HG03159 (cell line): Measurements from ENCODE around the gene MAP4K5.
"Not testable (repeated sequence)": the region's sequence is repeated elsewhere in the genome, so short reads cannot be mapped to it uniquely, and the experiment has no call there.

Experiments
- ATAC-seq: cut with Tn5 transposase; IDR thresholded peaks from one replicate; pipeline ENCODE4 v1.9.1; 2021; ENCODE audit warnings: mild to moderate bottlenecking, moderate library complexity; ENCODE audit not compliant: unreplicated experiment

The MAP4K5 gene

GRCh38 chr14:50532502-50533240 lies at the start of gene MAP4K5:
MAP4K5 (minus strand) TSS chr14:50532569; CDS start chr14:50532049, 520 bp downstream.
- ATAC-seq = peak; percentile 93

GRCh38 chr14:50578433-50578832 lies 46.1 kb upstream of the MAP4K5 start:
- no peak for ATAC-seq

- ATAC-seq = no peak
Measured at GRCh38 chr14:50577982-50578381, 45.6 kb upstream of the MAP4K5 start.

- ATAC-seq = no peak
Measured at GRCh38 chr14:50575769-50576168, 43.4 kb upstream of the MAP4K5 start.

- ATAC-seq = no peak
Measured at GRCh38 chr14:50573862-50574261, 41.5 kb upstream of the MAP4K5 start.

GRCh38 chr14:50569714-50570274 lies 37.4 kb upstream of the MAP4K5 start:
- no peak for ATAC-seq

- ATAC-seq = no peak
Measured at GRCh38 chr14:50562841-50563240, 30.5 kb upstream of the MAP4K5 start.

- no peak for ATAC-seq
Measured at GRCh38 chr14:50560931-50561285, 28.5 kb upstream of the MAP4K5 start.

- peak; percentile 52 for ATAC-seq
Measured at GRCh38 chr14:50559990-50560930, 27.9 kb upstream of the MAP4K5 start, which contains the start of gene ATL1. ATL1 (plus strand) TSS chr14:50560145; CDS start chr14:50560266, 121 bp downstream.

GRCh38 chr14:50552796-50553195 lies 20.4 kb upstream of the MAP4K5 start:
- ATAC-seq = not testable (repeated sequence)

- no peak for ATAC-seq
Measured at GRCh38 chr14:50551877-50552276, 19.5 kb upstream of the MAP4K5 start.

GRCh38 chr14:50550294-50550693 lies 17.9 kb upstream of the MAP4K5 start:
- no peak for ATAC-seq

- ATAC-seq = no peak
Measured at GRCh38 chr14:50545618-50546017, 13.2 kb upstream of the MAP4K5 start.

- no peak for ATAC-seq
Measured at GRCh38 chr14:50544911-50545310, 12.5 kb upstream of the MAP4K5 start.

GRCh38 chr14:50542941-50543418 lies 10.6 kb upstream of the MAP4K5 start:
- peak; percentile 62 for ATAC-seq

- ATAC-seq = no peak
Measured at GRCh38 chr14:50541159-50541567, 8.8 kb upstream of the MAP4K5 start.

GRCh38 chr14:50539051-50539450 lies 6.7 kb upstream of the MAP4K5 start:
- no peak for ATAC-seq

- not testable (repeated sequence) for ATAC-seq
Measured at GRCh38 chr14:50538034-50538433, 5.7 kb upstream of the MAP4K5 start.

- no peak for ATAC-seq
Measured at GRCh38 chr14:50534997-50535396, 2.6 kb upstream of the MAP4K5 start.

GRCh38 chr14:50534416-50534815 lies 2.0 kb upstream of the MAP4K5 start:
- no peak for ATAC-seq

- no peak for ATAC-seq
Measured at GRCh38 chr14:50533806-50534205, 1.4 kb upstream of the MAP4K5 start.
